ENCODE measurements around the gene PAXIP1.

The PAXIP1 gene

DNA sequence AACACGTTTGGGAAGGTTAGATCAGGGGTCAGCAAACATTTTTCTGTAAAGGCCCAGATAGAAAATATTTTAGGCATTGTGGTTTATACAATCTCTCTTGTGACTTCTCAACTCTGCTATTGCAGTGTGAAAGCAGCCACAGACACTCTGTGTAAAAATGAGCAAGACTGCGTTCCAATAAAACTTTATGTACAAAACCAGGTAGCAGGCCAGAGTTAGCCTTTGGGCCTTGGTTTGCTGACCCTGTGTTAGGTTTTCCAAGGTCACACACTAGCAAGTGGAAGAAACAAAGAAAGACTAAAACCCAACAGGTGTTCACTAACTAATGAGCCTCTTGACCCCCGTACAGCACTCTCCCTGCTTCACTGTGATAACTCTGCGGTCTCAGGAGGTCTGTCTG lies 14.9 kb upstream of the PAXIP1 start:
- no peaks in the 10 kb centered on the region for H4K20me1 ChIP-seq (ENCODE audit: insufficient read depth, low read length)
- no peaks in the 10 kb centered on the region for H3K4me1 ChIP-seq (ENCODE audit: low read length)
- no peak for DNase-seq
- H3F3A ChIP-seq (ENCODE audit: insufficient read depth, low read length) = no peaks in the 10 kb centered on the region
- no peaks in the 10 kb centered on the region for H3K36me3 ChIP-seq (replicated peaks; ENCODE audit: insufficient read depth, low read length)
- H3K79me2 ChIP-seq (ENCODE audit: low read length) = no peaks in the 10 kb centered on the region
- H3K27ac ChIP-seq (ENCODE audit: low read length) = no peak overlapping the region
- no peaks in the 10 kb centered on the region for H3K9me3 ChIP-seq (replicated peaks; ENCODE audit: insufficient read depth, low read length)
- no peaks in the 10 kb centered on the region for H3K9me2 ChIP-seq (replicated peaks; ENCODE audit: insufficient read depth, low read length)
- no peak overlapping the region for H3K4me3 ChIP-seq (ENCODE audit: low read length)
- H2AFZ ChIP-seq (ENCODE audit: low read length) = no peak overlapping the region
- no peak overlapping the region for H3K9ac ChIP-seq (ENCODE audit: low read length)
- TF ChIP-seq EZH2 (optimal IDR thresholded peaks at IDR 0.05; ENCODE audit: low read depth, low read length) (no peak), EZH2phosphoT487 (IDR thresholded peaks at IDR 0.05; ENCODE audit: low read length) (no peak)
- TF ChIP-seq, protein P1, sequence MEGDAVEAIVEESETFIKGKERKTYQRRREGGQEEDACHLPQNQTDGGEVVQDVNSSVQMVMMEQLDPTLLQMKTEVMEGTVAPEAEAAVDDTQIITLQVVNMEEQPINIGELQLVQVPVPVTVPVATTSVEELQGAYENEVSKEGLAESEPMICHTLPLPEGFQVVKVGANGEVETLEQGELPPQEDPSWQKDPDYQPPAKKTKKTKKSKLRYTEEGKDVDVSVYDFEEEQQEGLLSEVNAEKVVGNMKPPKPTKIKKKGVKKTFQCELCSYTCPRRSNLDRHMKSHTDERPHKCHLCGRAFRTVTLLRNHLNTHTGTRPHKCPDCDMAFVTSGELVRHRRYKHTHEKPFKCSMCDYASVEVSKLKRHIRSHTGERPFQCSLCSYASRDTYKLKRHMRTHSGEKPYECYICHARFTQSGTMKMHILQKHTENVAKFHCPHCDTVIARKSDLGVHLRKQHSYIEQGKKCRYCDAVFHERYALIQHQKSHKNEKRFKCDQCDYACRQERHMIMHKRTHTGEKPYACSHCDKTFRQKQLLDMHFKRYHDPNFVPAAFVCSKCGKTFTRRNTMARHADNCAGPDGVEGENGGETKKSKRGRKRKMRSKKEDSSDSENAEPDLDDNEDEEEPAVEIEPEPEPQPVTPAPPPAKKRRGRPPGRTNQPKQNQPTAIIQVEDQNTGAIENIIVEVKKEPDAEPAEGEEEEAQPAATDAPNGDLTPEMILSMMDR (IDR thresholded peaks at IDR 0.05; ENCODE audit: low read length) = no peak
- no peaks in the 10 kb centered on the region for H3K27me3 ChIP-seq (replicated peaks; ENCODE audit: insufficient read depth, low read length)
- H3K4me2 ChIP-seq (ENCODE audit: low read depth, low read length) = no peak overlapping the region

DNA sequence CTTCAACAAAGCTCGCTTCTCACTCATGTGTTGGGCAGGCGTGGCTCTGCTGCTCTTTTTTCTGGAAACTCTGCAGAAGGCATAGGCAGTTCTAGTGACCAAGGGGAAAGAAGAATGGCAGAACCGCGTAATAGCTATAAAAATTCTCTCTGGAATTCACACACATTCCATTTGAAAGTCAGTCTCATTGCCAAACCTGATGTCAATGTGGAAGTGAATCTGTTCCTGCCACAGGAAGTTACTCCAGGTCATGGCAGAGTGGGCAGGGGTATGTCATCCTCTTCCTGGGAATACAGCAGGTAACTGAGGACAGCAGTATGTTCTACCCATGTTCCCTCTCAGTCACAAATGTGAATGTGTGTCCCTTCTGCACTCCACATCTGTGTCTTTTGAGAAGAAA lies 8.2 kb upstream of the PAXIP1 start:
- no peaks in the 10 kb centered on the region for H3K27me3 ChIP-seq (replicated peaks; ENCODE audit: insufficient read depth, low read length)
- H3K9ac ChIP-seq (ENCODE audit: low read length) = no peak overlapping the region
- no peak overlapping the region for H3K27ac ChIP-seq (ENCODE audit: low read length)
- H3F3A ChIP-seq (ENCODE audit: insufficient read depth, low read length) = no peaks in the 10 kb centered on the region; the same call in 1 of the 2 replicates
- H3K4me2 ChIP-seq (ENCODE audit: low read depth, low read length) = no peak overlapping the region
- H3K4me1 ChIP-seq (ENCODE audit: low read length) = no peaks in the 10 kb centered on the region
- no peaks in the 10 kb centered on the region for H3K79me2 ChIP-seq (ENCODE audit: low read length)
- no peak overlapping the region for H3K4me3 ChIP-seq (ENCODE audit: low read length)
- TF ChIP-seq, protein P1 (IDR thresholded peaks at IDR 0.05; ENCODE audit: low read length) = no peak
- H3K9me2 ChIP-seq (replicated peaks; ENCODE audit: insufficient read depth, low read length) = no peaks in the 10 kb centered on the region
- H3K36me3 ChIP-seq (replicated peaks; ENCODE audit: insufficient read depth, low read length) = no peaks in the 10 kb centered on the region
- no peak for DNase-seq
- no peaks in the 10 kb centered on the region for H4K20me1 ChIP-seq (ENCODE audit: insufficient read depth, low read length)
- H3K9me3 ChIP-seq (replicated peaks; ENCODE audit: insufficient read depth, low read length) = no peaks in the 10 kb centered on the region
- no peak overlapping the region for H2AFZ ChIP-seq (ENCODE audit: low read length)

DNA sequence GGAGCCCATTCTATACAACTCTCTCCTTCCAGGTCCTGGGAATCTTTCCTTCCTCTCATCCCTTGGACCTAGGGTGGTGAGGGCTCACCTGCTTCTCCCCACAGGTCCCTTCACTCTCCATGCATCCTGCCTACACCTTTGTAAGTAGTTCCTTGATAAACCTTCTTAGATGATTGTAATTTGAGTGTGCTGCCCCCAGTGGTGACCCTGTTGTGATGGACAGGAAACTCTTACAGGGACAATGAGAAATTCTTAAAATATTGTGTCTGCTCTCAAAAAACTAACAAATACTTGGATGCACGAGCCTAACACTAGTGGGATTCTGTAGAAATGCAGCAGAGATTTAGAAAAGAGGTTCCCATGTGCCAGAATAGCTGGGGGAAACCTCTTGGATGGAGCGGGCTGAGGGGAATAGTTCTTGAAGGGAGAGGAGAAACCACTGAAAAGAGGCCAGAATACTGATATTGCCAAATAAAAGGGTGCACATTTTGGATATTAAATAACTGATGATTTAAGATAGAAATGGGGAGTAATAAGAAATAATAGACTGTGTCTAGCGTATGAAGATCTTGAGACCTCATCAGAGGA lies 6.7 kb upstream of the PAXIP1 start:
- Histone ChIP-seq H4K20me1 (ENCODE audit: insufficient read depth, low read length) (no peaks in the 10 kb centered on the region), H3K27me3 (replicated peaks; ENCODE audit: insufficient read depth, low read length) (no peaks in the 10 kb centered on the region), H3K9ac (ENCODE audit: low read length) (no peak overlapping the region), H3K9me2 (replicated peaks; ENCODE audit: insufficient read depth, low read length) (no peaks in the 10 kb centered on the region), H3K79me2 (ENCODE audit: low read length) (peaks cover 4% of the 10 kb centered on the region), H3K36me3 (replicated peaks; ENCODE audit: insufficient read depth, low read length) (no peaks in the 10 kb centered on the region), H3K4me2 (ENCODE audit: low read depth, low read length) (no peak overlapping the region), H2AFZ (ENCODE audit: low read length) (no peak overlapping the region), H3K9me3 (replicated peaks; ENCODE audit: insufficient read depth, low read length) (no peaks in the 10 kb centered on the region), H3K4me3 (ENCODE audit: low read length) (no peak overlapping the region), H3K27ac (ENCODE audit: low read length) (no peak overlapping the region), H3F3A (ENCODE audit: insufficient read depth, low read length) (no peaks in the 10 kb centered on the region; the same call in 1 of the 2 replicates), H3K4me1 (ENCODE audit: low read length) (no peaks in the 10 kb centered on the region)
- DNase-seq = peak; percentile 53
- TF ChIP-seq EZH2 (optimal IDR thresholded peaks at IDR 0.05; ENCODE audit: low read depth, low read length) (no peak), EZH2phosphoT487 (IDR thresholded peaks at IDR 0.05; ENCODE audit: low read length) (no peak)
- TF ChIP-seq, protein P1 (IDR thresholded peaks at IDR 0.05; ENCODE audit: low read length) = peak; percentile 66

Data from MM.1S (cell line).